IMR-90 (cell line): ENCODE results near the gene ZNF618. TPM values are rescaled to one million over a fixed set of nuclear protein-coding genes. Genes with fewer than 3 reads are reported as not detected.

ENCODE experiments used
- ATAC-seq: fragments of 200-7000 bp; cut with Tn5 transposase; 2 replicates; pipeline ENCODE4 v1.9.1; 2020; ENCODE audit warnings: low read depth, mild to moderate bottlenecking, moderate library complexity
- BruUV-seq: library from RNA; stranded (reverse); fragments of 400-500 nt; replicated peaks from 2 replicates; lab custom pipeline; 2021; lab: Mats Ljungman, UMichigan
- CTCF ChIA-PET: fragments of 300-600 bp; formaldehyde crosslinking; extraction: SDS; loops from one replicate; lab custom pipeline; 2021; ENCODE audit warnings: antibody characterized with exemption; lab: Yijun Ruan, JAX
- POLR2A ChIA-PET: fragments of 300-600 bp; sonication (Branson Sonifier 250); formaldehyde crosslinking; loops from one replicate; lab custom pipeline; 2022; ENCODE audit warnings: antibody characterized with exemption; ENCODE audit not compliant: unreplicated experiment; lab: Charles Lee
- DNase-seq: peaks from one replicate; pipeline ENCODE4 v3.0.0; 2013
- H2AFZ ChIP-seq: replicated peaks from 2 replicates; pipeline ENCODE3; 2013; ENCODE audit warnings: low read length, mild to moderate bottlenecking; ENCODE audit not compliant: poor library complexity
- H2AK5ac ChIP-seq: 2 replicates; pipeline ENCODE4 v1.6.1; 2013; ENCODE audit warnings: low read depth, low read length, inconsistent platforms
- H2AK9ac ChIP-seq: replicated peaks from 2 replicates; pipeline ENCODE3; 2013; ENCODE audit warnings: mild to moderate bottlenecking, low read depth, low read length, moderate library complexity; ENCODE audit not compliant: poor library complexity
- H2BK120ac ChIP-seq: 2 replicates; pipeline ENCODE4 v1.6.1; 2013; ENCODE audit warnings: low read depth, low read length, inconsistent platforms
- H2BK15ac ChIP-seq: 3 replicates; pipeline ENCODE4 v1.6.1; 2013; ENCODE audit warnings: low read depth, low read length, inconsistent platforms
- H2BK20ac ChIP-seq: 2 replicates; pipeline ENCODE4 v1.6.1; 2013; ENCODE audit warnings: low read depth, mild to moderate bottlenecking, inconsistent platforms, low read length, moderate library complexity
- H2BK5ac ChIP-seq: 2 replicates; pipeline ENCODE4 v1.6.1; 2013; ENCODE audit warnings: mild to moderate bottlenecking, low read depth, low read length, inconsistent platforms; ENCODE audit not compliant: poor library complexity, severe bottlenecking
- H3K14ac ChIP-seq: replicated peaks from 2 replicates; pipeline ENCODE4 v1.6.1; 2013; ENCODE audit warnings: low read depth, low read length, inconsistent platforms
- H3K18ac ChIP-seq: 2 replicates; pipeline ENCODE4 v1.6.1; 2013; ENCODE audit warnings: low read depth, low read length, control low read depth
- H3K23ac ChIP-seq: 2 replicates; pipeline ENCODE4 v1.6.1; 2013; ENCODE audit warnings: low read depth, low read length, inconsistent platforms
- H3K27ac ChIP-seq: 2 replicates; pipeline ENCODE4 v1.5.1; 2013; ENCODE audit warnings: mild to moderate bottlenecking, control low read depth, low read length; ENCODE audit not compliant: insufficient read depth
- H3K27me3 ChIP-seq: 2 replicates; pipeline ENCODE4 v1.6.1; 2013; ENCODE audit warnings: low read length; ENCODE audit not compliant: control insufficient read depth, insufficient read depth
- H3K36me3 ChIP-seq: 2 replicates; pipeline ENCODE4 v1.6.1; 2013; ENCODE audit warnings: low read length, mixed read lengths; ENCODE audit not compliant: control insufficient read depth, insufficient read depth
- H3K4ac ChIP-seq: 2 replicates; pipeline ENCODE4 v1.6.1; 2013; ENCODE audit warnings: low read depth, low read length, inconsistent platforms
- H3K4me1 ChIP-seq: 2 replicates; pipeline ENCODE4 v1.6.1; 2013; ENCODE audit warnings: low read length, mixed read lengths; ENCODE audit not compliant: control insufficient read depth, insufficient read depth
- H3K4me2 ChIP-seq: 2 replicates; pipeline ENCODE4 v1.6.1; 2013; ENCODE audit warnings: low read depth, mild to moderate bottlenecking, control low read depth, low read length, moderate library complexity
- H3K4me3 ChIP-seq: 2 replicates; pipeline ENCODE4 v1.5.1; 2013; ENCODE audit warnings: low read depth, mild to moderate bottlenecking, control low read depth, low read length, moderate library complexity; ENCODE audit not compliant: insufficient read depth
- H3K56ac ChIP-seq: 2 replicates; pipeline ENCODE4 v1.6.1; 2013; ENCODE audit warnings: low read length, inconsistent platforms; ENCODE audit not compliant: insufficient read depth; ENCODE audit errors: extremely low read depth
- H3K79me1 ChIP-seq, 2 experiments: 2 replicates each; pipeline ENCODE4 v1.6.1; 2013; ENCODE audit warnings: low read length in 2 of 2, inconsistent platforms in 1 of 2, low read depth in 1 of 2
- H3K9ac ChIP-seq: 2 replicates; pipeline ENCODE4 v1.6.1; 2013; ENCODE audit warnings: low read depth, low read length, control low read depth
- H3K9me1 ChIP-seq: 2 replicates; pipeline ENCODE4 v1.6.1; 2013; ENCODE audit warnings: low read length, inconsistent platforms; ENCODE audit not compliant: insufficient read depth
- H3K9me3 ChIP-seq: 2 replicates; pipeline ENCODE4 v1.6.1; 2013; ENCODE audit warnings: low read length; ENCODE audit not compliant: control insufficient read depth, insufficient read depth
- H4K20me1 ChIP-seq: 2 replicates; pipeline ENCODE4 v1.6.1; 2013; ENCODE audit warnings: low read length, inconsistent platforms; ENCODE audit not compliant: insufficient read depth
- H4K5ac ChIP-seq: 2 replicates; pipeline ENCODE4 v1.6.1; 2013; ENCODE audit warnings: mild to moderate bottlenecking, low read depth, low read length, control low read depth
- H4K8ac ChIP-seq, 2 experiments: 2 replicates each; pipeline ENCODE4 v1.6.1; 2013; ENCODE audit warnings: low read depth in 2 of 2, low read length in 2 of 2, control low read depth in 1 of 2, inconsistent platforms in 1 of 2
- H4K91ac ChIP-seq: 2 replicates; pipeline ENCODE4 v1.6.1; 2013; ENCODE audit warnings: low read depth, low read length, inconsistent platforms; ENCODE audit not compliant: insufficient read depth
- CHD1 ChIP-seq: IDR thresholded peaks from 2 replicates; pipeline ENCODE4 v1.6.1; 2012; ENCODE audit warnings: low read depth, low read length, improper control_type of control experiment
- FOS ChIP-seq: fragments of 150-350 bp; IDR thresholded peaks from 2 replicates; pipeline ENCODE4 v1.6.1; 2016; ENCODE audit warnings: low read depth, low read length
- POLR2A ChIP-seq: IDR thresholded peaks from 2 replicates; pipeline ENCODE4 v1.6.1; 2012; ENCODE audit warnings: mild to moderate bottlenecking, low read depth, low read length
- WGBS, 2 experiments: methylation state at CpG; one replicate each; pipeline versions ENCODE4 v1.1.5 to v1.1.7; 2013; ENCODE audit warnings: missing lambda C conversion rate in 2 of 2; ENCODE audit not compliant: insufficient read length in 1 of 2; ENCODE audit errors: extremely low coverage in 2 of 2; 5-methylcytosine and 5-hydroxymethylcytosine counted together
- dilution Hi-C: fragments of 300-500 bp; cut with HindIII; formaldehyde crosslinking; loops from one replicate; pipeline ENCODE4 v1.14.3; 2018; ENCODE audit warnings: low sequenced_read_pairs; ENCODE audit not compliant: unreplicated experiment
- in situ Hi-C: fragments of 300-500 bp; cut with MboI; formaldehyde crosslinking; loops from 3 replicates; pipeline ENCODE4 v1.14.3; 2019; ENCODE audit warnings: low sequenced_read_pairs, inconsistent platforms, mixed read lengths
- intact Hi-C: fragments of 100-400 bp; cut with micrococcal nuclease; formaldehyde crosslinking; loops from 2 replicates; pipeline ENCODE4 v1.10.0; 2022
- polyA plus RNA-seq, 3 experiments: library from polyadenylated mRNA; depleted of rRNA; stranded (reverse); fragments of >200 nt; gene quantifications; 2 replicates each; pipeline ENCODE4 v1.2.3, GENCODE V29; 2012; ENCODE audit warnings: low replicate concordance in 1 of 3
- total RNA-seq: library from RNA; depleted of rRNA; stranded (reverse); fragments of >200 nt; gene quantifications from 2 replicates; pipeline ENCODE4 v1.2.3, GENCODE V29; 2012

ZNF618 gene
- total and polyA plus RNA-seq, 2 of the 4 experiments (the other 2 are of a cell fraction), result 8.2 to 9.4 TPM

DNA sequence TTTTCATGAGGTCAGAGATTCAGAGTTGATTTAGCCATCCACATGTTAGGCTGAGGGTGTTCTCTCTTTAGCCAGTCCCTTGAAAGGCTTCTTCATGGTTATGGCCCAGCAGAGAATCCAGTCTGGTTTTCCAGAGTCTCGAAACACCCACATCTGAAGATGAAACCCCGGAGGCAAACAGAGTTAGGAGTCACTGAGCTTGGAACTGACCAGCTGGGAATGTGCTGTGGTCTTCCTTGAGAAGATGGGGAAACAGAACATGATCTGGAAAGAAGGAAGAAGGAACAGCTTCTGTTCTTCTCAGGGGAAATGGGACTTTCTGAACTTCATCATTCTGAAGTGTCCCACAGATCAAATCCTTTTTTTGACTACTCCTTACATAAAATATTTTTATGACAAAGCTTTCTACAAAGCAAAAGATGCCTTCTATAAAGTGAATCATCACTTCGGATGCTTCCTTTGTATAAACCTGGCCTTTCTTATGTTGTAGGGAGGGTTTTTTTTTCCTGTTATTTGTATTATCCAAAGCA is 45.4 kb downstream of the ZNF618 start:
- Histone ChIP-seq H3K18ac (no peak overlapping the region), H3K79me1 (peaks cover 36 to 62% of the 10 kb centered on the region in 2 experiments), H3K36me3 (peaks cover 1% of the 10 kb centered on the region), H4K8ac (no peak overlapping the region), H3K9ac (no peak overlapping the region), H3K23ac (0 out of 2 replicates have a peak overlapping the region, but pooled peaks have one; percentile 11), H2BK20ac (no peak overlapping the region), H3K4me1 (no peaks in the 10 kb centered on the region; the same call in 1 of the 2 replicates), H2AK9ac (no peak overlapping the region), H2BK15ac (no peak overlapping the region), H3K14ac (peak overlapping the region; percentile 4; the same call in 1 of the 2 replicates), H3K4ac (peak overlapping the region; percentile 30; the same call in 1 of the 2 replicates), H2BK120ac (no peak overlapping the region), H3K27ac (no peak overlapping the region), H3K4me3 (no peak overlapping the region), H3K9me1 (peaks cover 10% of the 10 kb centered on the region), H2AK5ac (no peak overlapping the region), H3K4me2 (no peak overlapping the region), H3K56ac (no peak overlapping the region), H4K5ac (no peak overlapping the region), H3K9me3 (no peaks in the 10 kb centered on the region), H4K20me1 (peaks cover 38% of the 10 kb centered on the region), H2BK5ac (no peak overlapping the region), H2AFZ (no peak overlapping the region), H3K27me3 (no peaks in the 10 kb centered on the region), H4K91ac (no peak overlapping the region)
- ChIA-PET CTCF (no interaction called here), POLR2A (no interaction called here)
- BruUV-seq, result no TSS peak
- in situ Hi-C loops, result no loop called here
- TF ChIP-seq CHD1 (no peak), FOS (no peak), POLR2A (no peak)
- peak; percentile 24; the same call in 1 of the 2 replicates for ATAC-seq
- WGBS, 2 experiments, result no CpG with 5 or more reads among the region's 3 CpGs
- intact Hi-C loops, result no loop called here
- dilution Hi-C loops, result no loop called here
- DNase-seq, result peak; percentile 19
